B cell (primary cell): ENCODE results near the gene ART4. TPM values are rescaled to one million over a fixed set of nuclear protein-coding genes. Genes with fewer than 3 reads are reported as not detected.

ENCODE experiments used
- ATAC-seq: fragments of 200-7000 bp; cut with Tn5 transposase; one replicate; pipeline ENCODE4 v1.10.0; 2021; ENCODE audit warnings: low read depth, mild to moderate bottlenecking, moderate number of reproducible peaks, moderate library complexity
- CTCF ChIA-PET: fragments of 350-600 bp; sonication (Branson Sonifier 250); formaldehyde crosslinking; loops from one replicate; lab custom pipeline; 2021; ENCODE audit warnings: antibody characterized with exemption, inconsistent platforms; lab: Charles Lee
- POLR2A ChIA-PET: fragments of 350-600 bp; sonication (Branson Sonifier 250); formaldehyde crosslinking; loops from one replicate; lab custom pipeline; 2021; ENCODE audit warnings: antibody characterized with exemption; lab: Charles Lee
- DNase-seq: peaks from one replicate; pipeline ENCODE4 v3.0.0; 2013
- H2AFZ ChIP-seq: 2 replicates; pipeline ENCODE4 v1.6.1; 2012; ENCODE audit warnings: mild to moderate bottlenecking, low read depth, low read length; ENCODE audit not compliant: insufficient read depth, poor library complexity, severe bottlenecking
- H3K27ac ChIP-seq, 2 donors: 1 replicate in 1 of 2; 2 replicates in 1 of 2; pipeline ENCODE4 v1.5.1; 2012 to 2013; ENCODE audit warnings: low read length in 2 of 2, mild to moderate bottlenecking in 2 of 2, moderate library complexity in 1 of 2
- H3K27me3 ChIP-seq, 4 experiments: fragments of 200-600 bp in 1 of 4; sonication (generic) in 1 of 4; replicated peaks in 1 of 4; 1 replicate in 2 of 4; 2 replicates in 2 of 4; pipeline versions ENCODE4 v1.6.1 to v1.7.0; 2013 to 2016; ENCODE audit warnings: low read length in 3 of 4, mild to moderate bottlenecking in 2 of 4, mixed read lengths in 1 of 4, moderate library complexity in 1 of 4; ENCODE audit not compliant: insufficient read depth in 4 of 4, control insufficient read depth in 3 of 4; ENCODE audit errors: control extremely low read depth in 1 of 4
- H3K36me3 ChIP-seq, 2 experiments: replicated peaks in 1 of 2; 1 replicate in 1 of 2; 2 replicates in 1 of 2; pipeline versions ENCODE4 v1.6.1 to v1.7.1; 2013; ENCODE audit warnings: low read length in 1 of 2; ENCODE audit not compliant: insufficient read depth in 2 of 2, control insufficient read depth in 1 of 2; ENCODE audit errors: control extremely low read depth in 1 of 2, extremely low read depth in 1 of 2
- H3K4me1 ChIP-seq, 2 donors: fragments of 200-600 bp in 1 of 2; sonication (generic) in 1 of 2; 1 replicate in 1 of 2; 2 replicates in 1 of 2; pipeline versions ENCODE4 v1.5.1 to v1.6.1; 2013 to 2017; ENCODE audit warnings: low read length in 2 of 2; ENCODE audit not compliant: control insufficient read depth in 2 of 2, insufficient read depth in 2 of 2
- H3K4me2 ChIP-seq: replicated peaks from 2 replicates; pipeline ENCODE3; 2012; ENCODE audit warnings: mild to moderate bottlenecking, low read depth, low read length; ENCODE audit not compliant: poor library complexity, severe bottlenecking
- H3K4me3 ChIP-seq, 5 experiments: fragments of 200-600 bp in 1 of 5; sonication (generic) in 1 of 5; 1 replicate in 3 of 5; 2 replicates in 2 of 5; pipeline versions ENCODE4 v1.5.1 to v1.7.0; 2011 to 2016; ENCODE audit warnings: low read length in 4 of 5, mild to moderate bottlenecking in 4 of 5, low read depth in 2 of 5, control low read depth in 1 of 5, moderate library complexity in 1 of 5; ENCODE audit not compliant: insufficient read depth in 1 of 5; ENCODE audit errors: control extremely low read depth in 1 of 5, extremely low read depth in 1 of 5
- H3K79me2 ChIP-seq: fragments of 200-600 bp; sonication (generic); one replicate; pipeline ENCODE4 v1.6.0; 2016; ENCODE audit warnings: low read length; ENCODE audit not compliant: control insufficient read depth, insufficient read depth
- H3K9ac ChIP-seq: fragments of 200-600 bp; sonication (generic); 2 replicates; pipeline ENCODE4 v1.6.1; 2017; ENCODE audit warnings: mild to moderate bottlenecking, low read length, moderate library complexity
- H3K9me3 ChIP-seq, 3 donors: one replicate each; pipeline versions ENCODE4 v1.6.1 to v1.7.1; 2013; ENCODE audit warnings: low read length in 2 of 3; ENCODE audit not compliant: control insufficient read depth in 2 of 3, insufficient read depth in 1 of 3; ENCODE audit errors: control extremely low read depth in 1 of 3
- H4K20me1 ChIP-seq: 2 replicates; pipeline ENCODE4 v1.6.0; 2012; ENCODE audit warnings: mild to moderate bottlenecking, low read length; ENCODE audit not compliant: insufficient read depth, control insufficient read depth, poor library complexity, severe bottlenecking
- H3K27ac Mint-ChIP-seq: one replicate; pipeline ENCODE4 v1.8.0; 2021; ENCODE audit warnings: mixed read lengths
- H3K27me3 Mint-ChIP-seq: one replicate; pipeline ENCODE4 v1.8.0; 2021; ENCODE audit warnings: mixed read lengths
- H3K4me1 Mint-ChIP-seq: one replicate; pipeline ENCODE4 v1.8.0; 2021; ENCODE audit warnings: mixed read lengths
- H3K4me3 Mint-ChIP-seq: one replicate; pipeline ENCODE4 v1.8.0; 2021; ENCODE audit warnings: mixed read lengths
- H3K9me3 Mint-ChIP-seq: one replicate; pipeline ENCODE4 v1.8.0; 2022; ENCODE audit warnings: mixed read lengths; ENCODE audit not compliant: insufficient read depth
- EZH2 ChIP-seq: IDR thresholded peaks from 2 replicates; pipeline ENCODE4 v1.6.1; 2012; ENCODE audit warnings: borderline replicate concordance, low read depth, mild to moderate bottlenecking, moderate library complexity, low read length; ENCODE audit not compliant: insufficient read depth, poor library complexity, severe bottlenecking
- WGBS: methylation state at CpG from one replicate; pipeline ENCODE4 v1.1.5; 2013; ENCODE audit warnings: missing lambda C conversion rate; ENCODE audit not compliant: insufficient coverage; 5-methylcytosine and 5-hydroxymethylcytosine counted together
- intact Hi-C: fragments of 100-400 bp; cut with micrococcal nuclease; formaldehyde crosslinking; loops from one replicate; pipeline ENCODE4 v1.10.0; 2022
- polyA plus RNA-seq: library from polyadenylated mRNA; depleted of rRNA; stranded (reverse); fragments of >200 nt; gene quantifications from 2 replicates; pipeline ENCODE4 v1.2.3, GENCODE V29; 2012
- total RNA-seq, 2 donors: library from RNA; stranded (reverse); fragments of 120-200 nt in 1 of 2; gene quantifications; 1 replicate in 1 of 2; 2 replicates in 1 of 2; pipeline versions ENCODE4 v1.2.3 to v1.2.4, GENCODE V29; 2013 to 2022
- TF ChIP-seq, protein P1 (sequence below): fragments of 200-600 bp; IDR thresholded peaks from one replicate; pipeline ENCODE4 v1.8.0; 2022; ENCODE audit warnings: antibody characterized with exemption, mild to moderate bottlenecking

Gene ART4
- total and polyA plus RNA-seq, 2 donors (not counting 1 experiment from before 2014, with no cell fraction given), result not detected

DNA sequence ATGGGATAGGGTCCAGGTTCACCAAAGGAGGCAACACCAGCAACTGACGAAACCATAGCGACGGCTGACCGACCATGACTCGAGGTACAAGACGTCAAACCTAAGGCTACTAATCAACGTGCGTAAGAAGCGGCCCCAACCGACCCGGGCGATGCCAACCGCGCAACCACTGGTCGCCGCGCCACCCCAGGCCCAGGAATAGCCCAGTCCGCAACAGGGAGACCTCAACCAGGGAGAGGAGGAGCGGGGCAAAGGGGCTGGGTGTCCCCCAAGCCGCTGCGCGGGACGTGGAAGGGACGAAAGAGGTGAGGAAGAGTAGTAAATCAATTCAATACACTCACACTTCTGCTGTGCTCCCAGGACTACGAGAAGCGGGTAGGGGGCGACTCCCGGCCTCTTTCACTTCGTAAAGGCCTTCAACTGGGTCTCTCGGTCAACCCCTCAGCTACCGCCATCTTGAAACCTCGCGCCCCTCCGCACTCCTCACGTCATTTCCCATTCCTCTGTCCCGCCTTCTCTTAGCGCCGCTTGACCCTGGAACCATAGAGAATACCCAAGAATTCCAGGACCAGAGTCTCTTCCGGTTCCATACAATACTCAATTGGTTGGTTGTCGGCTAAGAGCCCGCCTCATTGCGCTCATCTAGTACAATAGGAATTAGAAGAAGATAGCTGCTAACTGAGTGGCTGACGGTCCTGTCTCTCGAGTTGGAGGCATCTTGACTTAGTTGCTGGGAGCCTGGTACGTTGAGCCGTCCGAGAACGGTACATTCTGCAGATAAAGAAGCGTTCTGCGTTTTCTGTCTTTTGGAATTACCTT lies 40.1 kb downstream of the ART4 start, which contains the start of the genes C12orf60 and WBP11:
Gene C12orf60, plus strand, starts transcription at position 660 of the 819 bp plus-strand sequence. CDS start 19,266 bp downstream, outside the sequence.
Gene WBP11, minus strand, starts transcription at position 468 of the 819 bp plus-strand sequence. CDS start 2,095 bp downstream, outside the sequence.
- Mint-ChIP-seq H3K27me3 (no peaks in the 10 kb centered on the region), H3K4me1 (peaks cover 11% of the 10 kb centered on the region), H3K4me3 (no peak within 1 kb of the TSS), H3K9me3 (no peaks in the 10 kb centered on the region), H3K27ac (peak within 1 kb of the TSS; percentile 41)
- H4K20me1 ChIP-seq, result no peaks in the 10 kb centered on the region
- peaks cover 13 to 17% of the 10 kb centered on the region in 2 donors for H3K4me1 ChIP-seq
- H3K9me3 ChIP-seq, result no peaks in the 10 kb centered on the region
- TF ChIP-seq, protein P1, sequence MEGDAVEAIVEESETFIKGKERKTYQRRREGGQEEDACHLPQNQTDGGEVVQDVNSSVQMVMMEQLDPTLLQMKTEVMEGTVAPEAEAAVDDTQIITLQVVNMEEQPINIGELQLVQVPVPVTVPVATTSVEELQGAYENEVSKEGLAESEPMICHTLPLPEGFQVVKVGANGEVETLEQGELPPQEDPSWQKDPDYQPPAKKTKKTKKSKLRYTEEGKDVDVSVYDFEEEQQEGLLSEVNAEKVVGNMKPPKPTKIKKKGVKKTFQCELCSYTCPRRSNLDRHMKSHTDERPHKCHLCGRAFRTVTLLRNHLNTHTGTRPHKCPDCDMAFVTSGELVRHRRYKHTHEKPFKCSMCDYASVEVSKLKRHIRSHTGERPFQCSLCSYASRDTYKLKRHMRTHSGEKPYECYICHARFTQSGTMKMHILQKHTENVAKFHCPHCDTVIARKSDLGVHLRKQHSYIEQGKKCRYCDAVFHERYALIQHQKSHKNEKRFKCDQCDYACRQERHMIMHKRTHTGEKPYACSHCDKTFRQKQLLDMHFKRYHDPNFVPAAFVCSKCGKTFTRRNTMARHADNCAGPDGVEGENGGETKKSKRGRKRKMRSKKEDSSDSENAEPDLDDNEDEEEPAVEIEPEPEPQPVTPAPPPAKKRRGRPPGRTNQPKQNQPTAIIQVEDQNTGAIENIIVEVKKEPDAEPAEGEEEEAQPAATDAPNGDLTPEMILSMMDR, result no peak
- no peak for TF ChIP-seq EZH2
- peaks cover 62% of the 10 kb centered on the region for H3K79me2 ChIP-seq
- peak within 1 kb of the TSS; percentile 81 for H3K4me2 ChIP-seq
- DNase-seq (peak; percentile 96), ATAC-seq (peak; percentile 94)
- peak within 1 kb of the TSS; percentile 89 to 99 (median 93) for H3K4me3 ChIP-seq
- H3K36me3 ChIP-seq, result peaks cover 10 to 21% of the 10 kb centered on the region in 2 experiments
- POLR2A ChIA-PET, result interaction anchor here (0.6 to 3.3 kb wide), 5 partner anchors 22 to 550 kb away, joined by 3 to 41 read pairs (median 5); a partner anchor contains a TSS
- H3K9ac ChIP-seq, result peak within 1 kb of the TSS; percentile 98
- intact Hi-C loops, result loop anchor here (1.0 kb wide), 4 partner anchors 29 to 564 kb away; partner anchors contain the start of gene ARHGDIB
- WGBS, result under 1% methylated on average over 42 of the region's 50 CpGs
- no peaks in the 10 kb centered on the region for H3K27me3 ChIP-seq
- CTCF ChIA-PET, result interaction anchor here (0.6 to 3.1 kb wide), 8 partner anchors 21 to 619 kb away, joined by 3 to 19 read pairs (median 3); partner anchors contain the start of gene RERG
- H2AFZ ChIP-seq, result peak within 1 kb of the TSS; percentile 93
- H3K27ac ChIP-seq, result peak within 1 kb of the TSS; percentile 98
